K562 (cell line): ENCODE data around the gene MOG. TPM values are rescaled to one million over a fixed set of nuclear protein-coding genes. Genes with fewer than 3 reads are reported as not detected.

Experiments
- ATAC-seq: fragments of 200-7000 bp; cut with Tn5 transposase; 3 replicates; pipeline ENCODE4 v1.9.1; 2020; ENCODE audit warnings: moderate library complexity
- BruUV-seq: library from RNA; stranded (reverse); fragments of 400-500 nt; replicated peaks from 2 replicates; lab custom pipeline; 2021; lab: Mats Ljungman, UMichigan
- CTCF ChIA-PET: fragments of 300-600 bp; formaldehyde crosslinking; extraction: SDS; loops from one replicate; lab custom pipeline; 2021; ENCODE audit warnings: low intra/inter-chr PET ratio; lab: Yijun Ruan, JAX
- POLR2A ChIA-PET: fragments of 300-600, 350-650 bp; sonication (Branson Sonifier 250); formaldehyde crosslinking; extraction: SDS; loops from one replicate; lab custom pipeline; 2021; ENCODE audit warnings: antibody characterized with exemption, inconsistent platforms; lab: Yijun Ruan, JAX
- DNase-seq, 4 experiments: peaks; one replicate each; pipeline versions ENCODE4 v3.0.0 to v3.0.0-alpha.2; 2011 to 2018; ENCODE audit warnings: low spot score in 3 of 4, mixed read lengths in 3 of 4; ENCODE audit errors: extremely low read depth in 1 of 4
- FAIRE-seq: peaks from 2 replicates; lab custom pipeline; 2011; peaks lifted over from hg19 to GRCh38; lab: Jason Lieb, UNC
- H2AFZ ChIP-seq: 2 replicates; pipeline ENCODE4 v1.6.0; 2011; ENCODE audit warnings: low read depth, low read length, control low read depth, inconsistent platforms
- H3K27ac ChIP-seq: fragments of 200-600 bp; 3 replicates; pipeline ENCODE4 v1.8.0; 2011; ENCODE audit warnings: low read depth, mild to moderate bottlenecking, control low read depth, inconsistent platforms, low read length, moderate library complexity, mixed read lengths; ENCODE audit errors: extremely low read depth
- H3K27me3 ChIP-seq, 2 experiments: fragments of 300-600 bp in 1 of 2; 2 replicates in 1 of 2; 3 replicates in 1 of 2; pipeline versions ENCODE4 v1.6.0 to v1.8.0; 2011; ENCODE audit warnings: inconsistent platforms in 2 of 2, low read length in 2 of 2, mild to moderate bottlenecking in 1 of 2, mixed read lengths in 1 of 2, moderate library complexity in 1 of 2; ENCODE audit not compliant: control insufficient read depth in 2 of 2, insufficient read depth in 2 of 2
- H3K36me3 ChIP-seq: fragments of 300-600 bp; 3 replicates; pipeline ENCODE4 v1.8.0; 2011; ENCODE audit warnings: mild to moderate bottlenecking, low read length, inconsistent platforms; ENCODE audit not compliant: control insufficient read depth, insufficient read depth
- H3K4me1 ChIP-seq, 2 experiments: fragments of 200-600 bp in 1 of 2; replicated peaks in 1 of 2; 2 replicates in 1 of 2; 3 replicates in 1 of 2; pipeline versions ENCODE4 v1.5.1 to v1.8.0; 2011; ENCODE audit warnings: inconsistent platforms in 2 of 2, low read length in 2 of 2, mild to moderate bottlenecking in 1 of 2, mixed read lengths in 1 of 2, moderate library complexity in 1 of 2; ENCODE audit not compliant: control insufficient read depth in 2 of 2, insufficient read depth in 2 of 2
- H3K4me2 ChIP-seq: 2 replicates; pipeline ENCODE4 v1.6.1; 2011; ENCODE audit warnings: low read length, control low read depth, inconsistent platforms, mixed read lengths; ENCODE audit not compliant: insufficient read depth
- H3K4me3 ChIP-seq: fragments of 200-600 bp; sonication (generic), shearing (Covaris generic); 2 replicates; pipeline ENCODE4 v1.5.1; 2016; ENCODE audit warnings: control low read depth, inconsistent platforms
- H3K79me2 ChIP-seq: fragments of 200-600 bp; 3 replicates; pipeline ENCODE4 v1.8.0; 2011; ENCODE audit warnings: low read length, inconsistent platforms; ENCODE audit not compliant: control insufficient read depth, insufficient read depth
- H3K9ac ChIP-seq, 2 experiments: 2 replicates each; pipeline versions ENCODE4 v1.6.0 to v1.6.1; 2011; ENCODE audit warnings: low read depth in 2 of 2, low read length in 2 of 2, control low read depth in 1 of 2, inconsistent platforms in 1 of 2, mild to moderate bottlenecking in 1 of 2, mixed read lengths in 1 of 2; ENCODE audit not compliant: insufficient read depth in 1 of 2
- H3K9me1 ChIP-seq: one replicate; pipeline ENCODE4 v1.6.0; 2011; ENCODE audit warnings: inconsistent platforms, mild to moderate bottlenecking, low read length, moderate library complexity; ENCODE audit not compliant: control insufficient read depth, insufficient read depth
- H3K9me3 ChIP-seq: replicated peaks from 2 replicates; pipeline ENCODE4 v1.5.1; 2011; ENCODE audit warnings: low read depth, low read length, inconsistent platforms; ENCODE audit not compliant: control insufficient read depth, insufficient read depth
- H4K20me1 ChIP-seq: replicated peaks from 2 replicates; pipeline ENCODE4 v1.6.1; 2011; ENCODE audit warnings: low read length, inconsistent platforms, mixed read lengths; ENCODE audit not compliant: control insufficient read depth, insufficient read depth
- ZC3H11A ChIP-seq: IDR thresholded peaks from 2 replicates; pipeline ENCODE4 v1.6.1; 2012; ENCODE audit warnings: low read depth, low read length, improper control_type of control experiment
- ZNF217 ChIP-seq: sonication (generic); formaldehyde crosslinking; IDR thresholded peaks from 2 replicates; pipeline ENCODE4 v1.8.0; 2022; ENCODE audit warnings: mild to moderate bottlenecking, missing genetic modification reagents
- WGBS: fragments of 100-300 bp; shearing (Covaris generic); methylation state at CpG from one replicate; pipeline ENCODE4 v1.1.6; 2016; ENCODE audit warnings: low coverage, mixed read lengths; ENCODE audit not compliant: insufficient coverage; ENCODE audit errors: missing lambda C conversion rate; 5-methylcytosine and 5-hydroxymethylcytosine counted together
- in situ Hi-C: fragments of 300-500 bp; cut with MboI; formaldehyde crosslinking; loops from 4 replicates; pipeline ENCODE4 v1.15.0; 2018; ENCODE audit warnings: inconsistent platforms, mixed read lengths
- intact Hi-C: fragments of 100-400 bp; cut with micrococcal nuclease; formaldehyde crosslinking; loops from 2 replicates; pipeline ENCODE4 v1.14.2; 2022
- polyA plus RNA-seq, 8 experiments: library from polyadenylated mRNA; depleted of rRNA in 4 of 8; stranded (reverse) in 5 of 8; unstranded in 3 of 8; fragments of >200 nt; fragmentation: Nextera tagmentation in 2 of 8; fragmentation: Illumina TruSeq in 1 of 8; extraction: Ambion mirVana in 2 of 8; extraction: Trizol in 1 of 8; gene quantifications; 2 replicates each; pipeline versions ENCODE4 v1.2.1 to v1.2.3, GENCODE V29; 2011 to 2014; ENCODE audit warnings: inconsistent platforms in 1 of 8, missing spikeins in 1 of 8
- total RNA-seq, 7 experiments: library from RNA; depleted of rRNA in 6 of 7; stranded (reverse); fragments of >200 nt in 6 of 7; fragmentation: Illumina TruSeq in 2 of 7; extraction: Trizol in 2 of 7; gene quantifications; 2 replicates each; pipeline versions ENCODE4 v1.2.1 to v1.2.3, GENCODE V29; 2011 to 2021; ENCODE audit warnings: low replicate concordance in 1 of 7
- TF ChIP-seq, protein P1 (sequence below), 2 experiments: IDR thresholded peaks; 2 replicates each; pipeline ENCODE4 v1.6.1; 2011; ENCODE audit warnings: borderline replicate concordance in 1 of 2, control low read depth in 1 of 2, low read depth in 1 of 2, low read length in 1 of 2, mild to moderate bottlenecking in 1 of 2, mixed read lengths in 1 of 2, moderate library complexity in 1 of 2; ENCODE audit not compliant: insufficient read depth in 1 of 2, insufficient read length in 1 of 2, poor library complexity in 1 of 2, severe bottlenecking in 1 of 2; ENCODE audit errors: extremely low read depth in 1 of 2
- TF ChIP-seq, protein P2 (sequence below): sonication (generic); formaldehyde crosslinking; IDR thresholded peaks from 2 replicates; pipeline ENCODE4 v1.4.0; 2020; ENCODE audit warnings: mild to moderate bottlenecking, missing genetic modification reagents
- TF ChIP-seq, protein P3 (sequence below): fragments of 450-650 bp; formaldehyde crosslinking; IDR thresholded peaks from 2 replicates; pipeline ENCODE4 v1.4.0; 2020; ENCODE audit warnings: mild to moderate bottlenecking, moderate library complexity
- TF ChIP-seq, protein P4 (sequence below), 2 experiments: IDR thresholded peaks; 2 replicates each; pipeline ENCODE4 v1.6.1; 2012; ENCODE audit warnings: improper control_type of control experiment in 2 of 2, low read depth in 2 of 2, low read length in 2 of 2, borderline replicate concordance in 1 of 2

The MOG gene
- total and polyA plus RNA-seq, 9 of the 15 experiments (the other 6 are each of a cell fraction or from before 2014, with no cell fraction given): not detected

DNA sequence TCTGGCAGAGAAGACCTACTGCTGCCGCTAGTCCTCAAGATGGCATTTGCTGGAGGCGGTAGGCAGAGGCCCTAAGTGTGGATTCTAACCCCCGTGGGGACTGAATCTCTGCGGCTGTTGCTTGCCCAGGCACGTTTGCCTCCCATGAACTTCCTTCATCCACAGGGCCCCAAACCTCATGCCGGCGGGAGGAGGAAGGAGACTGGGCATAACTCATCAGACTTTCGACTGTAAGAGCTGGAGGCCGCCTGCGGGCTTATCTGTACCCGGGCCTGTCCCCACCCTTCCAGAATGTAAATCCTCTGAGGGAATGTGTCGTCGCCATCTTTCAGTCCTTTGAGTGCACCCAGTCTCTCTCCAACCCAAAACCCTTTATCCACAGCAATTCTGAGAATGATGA lies 23.1 kb downstream of the MOG start:
- Histone ChIP-seq H3K9me3 (no peaks in the 10 kb centered on the region), H3K9ac (no peak overlapping the region; a peak in 1 of 4 replicates), H3K27ac (no peak overlapping the region), H3K9me1 (no peaks in the 10 kb centered on the region), H3K4me2 (peak overlapping the region; percentile 35), H3K4me3 (no peak overlapping the region), H4K20me1 (no peaks in the 10 kb centered on the region), H3K36me3 (no peaks in the 10 kb centered on the region), H2AFZ (peak overlapping the region; percentile 75), H3K4me1 (peaks cover 0 to 9% of the 10 kb centered on the region in 2 experiments; a peak in 2 of 5 replicates), H3K27me3 (peaks cover 21 to 33% of the 10 kb centered on the region in 2 experiments; a peak in 3 of 5 replicates), H3K79me2 (no peaks in the 10 kb centered on the region)
- POLR2A ChIA-PET: interaction anchor here (0.7 kb wide), 1 partner anchor 1540 kb away, joined by 3 read pairs; no protein-coding TSS in a partner anchor
- WGBS: 7% methylated on average over 13 of the region's 13 CpGs
- FAIRE-seq: peak; percentile 46
- ATAC-seq: peak; percentile 68
- intact Hi-C loops (no loop called here), in situ Hi-C loops (no loop called here)
- BruUV-seq: no TSS peak
- no peak for TF ChIP-seq ZC3H11A
- TF ChIP-seq, protein P1, sequence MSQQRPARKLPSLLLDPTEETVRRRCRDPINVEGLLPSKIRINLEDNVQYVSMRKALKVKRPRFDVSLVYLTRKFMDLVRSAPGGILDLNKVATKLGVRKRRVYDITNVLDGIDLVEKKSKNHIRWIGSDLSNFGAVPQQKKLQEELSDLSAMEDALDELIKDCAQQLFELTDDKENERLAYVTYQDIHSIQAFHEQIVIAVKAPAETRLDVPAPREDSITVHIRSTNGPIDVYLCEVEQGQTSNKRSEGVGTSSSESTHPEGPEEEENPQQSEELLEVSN (IDR thresholded peaks at IDR 0.05; ENCODE audit: borderline replicate concordance in 1 of 2, extremely low read depth in 1 of 2, insufficient read depth in 1 of 2, insufficient read length in 1 of 2, low read depth in 1 of 2, low read length in 1 of 2, poor library complexity in 1 of 2, severe bottlenecking in 1 of 2): peak in 1 of 2 experiments; percentile 10
- TF ChIP-seq, protein P2, sequence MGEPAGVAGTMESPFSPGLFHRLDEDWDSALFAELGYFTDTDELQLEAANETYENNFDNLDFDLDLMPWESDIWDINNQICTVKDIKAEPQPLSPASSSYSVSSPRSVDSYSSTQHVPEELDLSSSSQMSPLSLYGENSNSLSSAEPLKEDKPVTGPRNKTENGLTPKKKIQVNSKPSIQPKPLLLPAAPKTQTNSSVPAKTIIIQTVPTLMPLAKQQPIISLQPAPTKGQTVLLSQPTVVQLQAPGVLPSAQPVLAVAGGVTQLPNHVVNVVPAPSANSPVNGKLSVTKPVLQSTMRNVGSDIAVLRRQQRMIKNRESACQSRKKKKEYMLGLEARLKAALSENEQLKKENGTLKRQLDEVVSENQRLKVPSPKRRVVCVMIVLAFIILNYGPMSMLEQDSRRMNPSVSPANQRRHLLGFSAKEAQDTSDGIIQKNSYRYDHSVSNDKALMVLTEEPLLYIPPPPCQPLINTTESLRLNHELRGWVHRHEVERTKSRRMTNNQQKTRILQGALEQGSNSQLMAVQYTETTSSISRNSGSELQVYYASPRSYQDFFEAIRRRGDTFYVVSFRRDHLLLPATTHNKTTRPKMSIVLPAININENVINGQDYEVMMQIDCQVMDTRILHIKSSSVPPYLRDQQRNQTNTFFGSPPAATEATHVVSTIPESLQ (CRISPR knock-in tag): no peak
- TF ChIP-seq, protein P3, sequence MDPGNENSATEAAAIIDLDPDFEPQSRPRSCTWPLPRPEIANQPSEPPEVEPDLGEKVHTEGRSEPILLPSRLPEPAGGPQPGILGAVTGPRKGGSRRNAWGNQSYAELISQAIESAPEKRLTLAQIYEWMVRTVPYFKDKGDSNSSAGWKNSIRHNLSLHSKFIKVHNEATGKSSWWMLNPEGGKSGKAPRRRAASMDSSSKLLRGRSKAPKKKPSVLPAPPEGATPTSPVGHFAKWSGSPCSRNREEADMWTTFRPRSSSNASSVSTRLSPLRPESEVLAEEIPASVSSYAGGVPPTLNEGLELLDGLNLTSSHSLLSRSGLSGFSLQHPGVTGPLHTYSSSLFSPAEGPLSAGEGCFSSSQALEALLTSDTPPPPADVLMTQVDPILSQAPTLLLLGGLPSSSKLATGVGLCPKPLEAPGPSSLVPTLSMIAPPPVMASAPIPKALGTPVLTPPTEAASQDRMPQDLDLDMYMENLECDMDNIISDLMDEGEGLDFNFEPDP (CRISPR knock-in tag): no peak
- TF ChIP-seq, protein P4, sequence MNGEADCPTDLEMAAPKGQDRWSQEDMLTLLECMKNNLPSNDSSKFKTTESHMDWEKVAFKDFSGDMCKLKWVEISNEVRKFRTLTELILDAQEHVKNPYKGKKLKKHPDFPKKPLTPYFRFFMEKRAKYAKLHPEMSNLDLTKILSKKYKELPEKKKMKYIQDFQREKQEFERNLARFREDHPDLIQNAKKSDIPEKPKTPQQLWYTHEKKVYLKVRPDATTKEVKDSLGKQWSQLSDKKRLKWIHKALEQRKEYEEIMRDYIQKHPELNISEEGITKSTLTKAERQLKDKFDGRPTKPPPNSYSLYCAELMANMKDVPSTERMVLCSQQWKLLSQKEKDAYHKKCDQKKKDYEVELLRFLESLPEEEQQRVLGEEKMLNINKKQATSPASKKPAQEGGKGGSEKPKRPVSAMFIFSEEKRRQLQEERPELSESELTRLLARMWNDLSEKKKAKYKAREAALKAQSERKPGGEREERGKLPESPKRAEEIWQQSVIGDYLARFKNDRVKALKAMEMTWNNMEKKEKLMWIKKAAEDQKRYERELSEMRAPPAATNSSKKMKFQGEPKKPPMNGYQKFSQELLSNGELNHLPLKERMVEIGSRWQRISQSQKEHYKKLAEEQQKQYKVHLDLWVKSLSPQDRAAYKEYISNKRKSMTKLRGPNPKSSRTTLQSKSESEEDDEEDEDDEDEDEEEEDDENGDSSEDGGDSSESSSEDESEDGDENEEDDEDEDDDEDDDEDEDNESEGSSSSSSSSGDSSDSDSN (IDR thresholded peaks at IDR 0.05; ENCODE audit: borderline replicate concordance in 1 of 2, low read depth in 2 of 2, low read length in 2 of 2): no peak
- TF ChIP-seq ZNF217 (CRISPR knock-in tag): no peak
- peak in 2 of 4 experiments; percentile 14 to 21 for DNase-seq
- CTCF ChIA-PET: no interaction called here
